Coronary artery (tissue), 2 donors: Measurements from ENCODE around the gene DNAJC11.

Experiments
- DNase-seq: peaks from one replicate; pipeline ENCODE4 v3.0.0-alpha.2; 2017; ENCODE audit warnings: low spot score
- H3K27ac ChIP-seq, 2 donors: fragments of 200-600 bp; sonication (generic); one replicate each; pipeline ENCODE4 v1.5.1; 2016 to 2019
- H3K4me3 ChIP-seq: fragments of 200-600 bp; sonication (generic); 2 replicates; pipeline ENCODE4 v1.5.1; 2016; ENCODE audit warnings: mild to moderate bottlenecking, moderate library complexity
- CTCF ChIP-seq: fragments of 200-600 bp; sonication (generic); IDR thresholded peaks from one replicate; pipeline ENCODE4 v1.5.1; 2019; ENCODE audit warnings: antibody characterized with exemption

The DNAJC11 gene

GRCh38 chr1:6632588-6633514 lies 68.8 kb downstream of the DNAJC11 start:
- TF ChIP-seq CTCF, result no peak
- H3K4me3 ChIP-seq, result no peak overlapping the region
- no peak overlapping the region for H3K27ac ChIP-seq
- DNase-seq, result no peak

GRCh38 chr1:6631058-6631457 lies 70.6 kb downstream of the DNAJC11 start:
- no peak for TF ChIP-seq CTCF
- no peak for DNase-seq

GRCh38 chr1:6630027-6630426 lies 71.6 kb downstream of the DNAJC11 start:
- no peak for DNase-seq
- no peak overlapping the region for H3K27ac ChIP-seq
- no peak for TF ChIP-seq CTCF
- no peak overlapping the region for H3K4me3 ChIP-seq

More at GRCh38 chr1:6631058-6631457, 70.6 kb downstream of the DNAJC11 start:
- Histone ChIP-seq H3K4me3 (no peak overlapping the region), H3K27ac (no peak overlapping the region)

- TF ChIP-seq CTCF, result no peak
- H3K27ac ChIP-seq, result no peak overlapping the region
Observed at GRCh38 chr1:6628971-6629479, 72.6 kb downstream of the DNAJC11 start.

DNA sequence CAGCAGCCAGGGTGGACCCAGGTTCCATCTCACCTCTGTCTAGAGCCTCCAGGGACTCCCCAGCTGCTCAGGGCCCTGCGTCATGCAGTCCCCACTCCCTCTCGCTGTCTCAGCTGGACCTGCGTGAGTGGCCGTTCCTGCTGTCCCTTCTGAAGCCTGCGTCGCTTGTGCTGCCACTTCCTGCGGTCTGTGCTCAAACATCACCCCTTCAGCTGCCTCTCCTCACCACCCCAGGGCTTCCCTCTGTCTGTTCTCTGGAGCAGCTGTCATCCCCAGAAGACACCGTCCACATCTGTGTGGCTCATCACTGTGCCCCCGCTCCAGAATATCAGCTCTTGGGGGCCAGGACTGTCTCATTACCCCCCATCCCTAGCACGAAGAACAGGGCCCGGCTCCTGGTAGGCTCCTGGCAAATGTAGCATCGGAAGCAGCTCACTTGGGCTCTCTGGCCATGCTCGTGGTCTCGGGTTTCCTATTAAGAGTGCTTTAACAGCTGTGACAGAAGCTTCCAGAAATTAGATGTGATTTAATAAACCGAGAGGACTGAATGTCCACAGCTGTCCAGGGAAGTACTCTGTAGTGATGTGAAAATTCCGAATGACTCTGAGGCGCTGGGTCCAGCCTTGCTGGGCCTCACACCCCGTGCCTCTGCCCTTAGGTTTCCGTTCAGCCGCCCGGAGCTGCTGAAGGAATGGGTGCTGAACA lies 73.6 kb downstream of the DNAJC11 start:
- Histone ChIP-seq H3K4me3 (no peak overlapping the region), H3K27ac (no peak overlapping the region)
- TF ChIP-seq CTCF, result no peak
- no peak for DNase-seq

More at GRCh38 chr1:6628971-6629479, 72.6 kb downstream of the DNAJC11 start:
- no peak for DNase-seq
- no peak overlapping the region for H3K4me3 ChIP-seq

DNA sequence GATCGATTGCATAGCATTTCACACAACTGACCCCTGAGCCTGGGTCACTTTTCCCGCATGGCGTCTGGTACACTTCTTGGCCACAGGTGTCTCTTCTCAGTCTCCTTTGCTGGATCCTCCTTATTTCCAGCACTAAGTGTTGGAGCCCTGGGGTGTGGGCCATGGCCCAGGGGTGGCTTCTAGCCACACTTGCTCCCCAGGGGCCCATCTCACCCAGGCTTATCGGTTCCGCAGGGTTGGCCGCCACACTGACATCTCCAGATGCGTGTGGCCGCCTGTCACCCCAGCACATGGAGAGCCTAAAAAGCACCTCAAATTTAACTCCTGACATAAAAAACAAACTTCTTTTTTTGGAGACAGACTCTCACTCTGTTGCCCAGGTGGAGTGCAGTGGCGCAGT lies 74.6 kb downstream of the DNAJC11 start:
- Histone ChIP-seq H3K27ac (no peak overlapping the region), H3K4me3 (peak overlapping the region; percentile 87)
- DNase-seq, result no peak
- TF ChIP-seq CTCF, result no peak
